Glutamatergic neuron (in vitro differentiated cells): Measurements from ENCODE around the gene UBN1. TPM values are rescaled to one million over a fixed set of nuclear protein-coding genes. Genes with fewer than 3 reads are reported as not detected.

ENCODE experiments used
- DNase-seq: peaks from one replicate; pipeline ENCODE4 v3.0.0; 2022
- H3K27ac Mint-ChIP-seq: one replicate; pipeline ENCODE4 v1.8.0; 2020; ENCODE audit warnings: mild to moderate bottlenecking, mixed read lengths, inconsistent platforms; ENCODE audit not compliant: unreplicated experiment
- H3K27me3 Mint-ChIP-seq: one replicate; pipeline ENCODE4 v1.8.0; 2020; ENCODE audit warnings: mild to moderate bottlenecking, moderate library complexity, mixed read lengths, inconsistent platforms; ENCODE audit not compliant: unreplicated experiment
- H3K36me3 Mint-ChIP-seq: one replicate; pipeline ENCODE4 v1.8.0; 2020; ENCODE audit warnings: mild to moderate bottlenecking, mixed read lengths, inconsistent platforms; ENCODE audit not compliant: unreplicated experiment
- H3K4me1 Mint-ChIP-seq: one replicate; pipeline ENCODE4 v1.8.0; 2020; ENCODE audit warnings: mild to moderate bottlenecking, low read depth, mixed read lengths, inconsistent platforms; ENCODE audit not compliant: unreplicated experiment
- H3K4me3 Mint-ChIP-seq: one replicate; pipeline ENCODE4 v1.8.0; 2020; ENCODE audit warnings: mild to moderate bottlenecking, mixed read lengths, inconsistent platforms; ENCODE audit not compliant: unreplicated experiment
- H3K9me3 Mint-ChIP-seq: one replicate; pipeline ENCODE4 v1.8.0; 2020; ENCODE audit warnings: mild to moderate bottlenecking, moderate library complexity, mixed read lengths, inconsistent platforms; ENCODE audit not compliant: unreplicated experiment
- CTCF ChIP-seq: fragments of 200-600 bp; sonication (generic); IDR thresholded peaks from one replicate; pipeline ENCODE4 v1.5.0; 2021; ENCODE audit not compliant: partially characterized antibody, unreplicated experiment
- total RNA-seq: library from RNA; stranded (reverse); fragmentation: NEBNext Ultra II Directional; extraction: Animal tissue kit (Norgen Biotek cat#: 25700); gene quantifications from one replicate; pipeline ENCODE4 v1.2.1, GENCODE V29; 2021; ENCODE audit not compliant: unreplicated experiment

UBN1 gene
- total RNA-seq, 1 donor from 2014 or later: 34.3 TPM

GRCh38 chr16:4825196-4825595 lies 22.1 kb upstream of the UBN1 start:
- no peak for TF ChIP-seq CTCF
- Mint-ChIP-seq H3K36me3 (peaks cover 5% of the 10 kb centered on the region), H3K4me1 (no peaks in the 10 kb centered on the region), H3K27me3 (no peaks in the 10 kb centered on the region), H3K27ac (no peak overlapping the region), H3K9me3 (no peaks in the 10 kb centered on the region), H3K4me3 (no peak overlapping the region)
- DNase-seq: no peak

GRCh38 chr16:4826526-4826925 lies 20.8 kb upstream of the UBN1 start:
- H3K36me3 Mint-ChIP-seq: peaks cover 8% of the 10 kb centered on the region
- no peak for DNase-seq
- no peak overlapping the region for H3K4me3 Mint-ChIP-seq
- H3K27ac Mint-ChIP-seq: no peak overlapping the region
- no peaks in the 10 kb centered on the region for H3K4me1 Mint-ChIP-seq
- no peaks in the 10 kb centered on the region for H3K9me3 Mint-ChIP-seq
- no peak for TF ChIP-seq CTCF
- H3K27me3 Mint-ChIP-seq: no peaks in the 10 kb centered on the region

GRCh38 chr16:4826980-4827379 lies 20.3 kb upstream of the UBN1 start:
- TF ChIP-seq CTCF: no peak
- no peak overlapping the region for H3K27ac Mint-ChIP-seq
- H3K4me3 Mint-ChIP-seq: no peak overlapping the region
- H3K36me3 Mint-ChIP-seq: peaks cover 8% of the 10 kb centered on the region
- no peaks in the 10 kb centered on the region for H3K9me3 Mint-ChIP-seq
- H3K27me3 Mint-ChIP-seq: no peaks in the 10 kb centered on the region
- no peak for DNase-seq
- H3K4me1 Mint-ChIP-seq: no peaks in the 10 kb centered on the region

- Mint-ChIP-seq H3K36me3 (peaks cover 4% of the 10 kb centered on the region), H3K27ac (no peak overlapping the region), H3K4me3 (no peak overlapping the region), H3K4me1 (no peaks in the 10 kb centered on the region), H3K27me3 (no peaks in the 10 kb centered on the region), H3K9me3 (no peaks in the 10 kb centered on the region)
- TF ChIP-seq CTCF: no peak
- no peak for DNase-seq
Measured at GRCh38 chr16:4828567-4829321, 18.5 kb upstream of the UBN1 start.

- Mint-ChIP-seq H3K27me3 (no peaks in the 10 kb centered on the region), H3K9me3 (no peaks in the 10 kb centered on the region), H3K27ac (no peak overlapping the region), H3K36me3 (peaks cover 4% of the 10 kb centered on the region), H3K4me1 (no peaks in the 10 kb centered on the region), H3K4me3 (no peak overlapping the region)
- DNase-seq: no peak
- TF ChIP-seq CTCF: no peak
Measured at GRCh38 chr16:4830408-4830807, 16.9 kb upstream of the UBN1 start.
